ENCODE results near the gene PROX1.
A peak's percentile ranks its signal among the peaks of the same experiment; 100 is the strongest.

PROX1 gene

DNA sequence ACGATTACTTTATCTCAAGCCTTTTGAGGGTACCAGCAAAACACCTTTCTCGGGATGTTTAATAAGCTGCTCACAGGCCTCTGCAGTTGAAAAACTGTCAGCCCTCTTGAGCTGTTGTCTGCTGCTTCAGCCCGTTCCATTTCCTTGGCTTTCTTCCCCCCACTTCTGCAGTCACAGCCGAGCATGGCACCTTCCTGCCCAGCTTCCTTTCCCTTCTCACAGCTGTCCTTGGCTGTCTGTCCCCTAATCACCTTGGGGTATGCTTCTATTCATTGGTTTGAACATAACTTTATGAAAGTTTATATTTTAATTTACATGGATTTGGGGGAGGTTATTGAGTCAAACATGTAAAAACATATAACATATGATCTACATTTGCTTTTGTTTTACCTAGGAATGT is 6.9 kb upstream of the PROX1 start:
- no peak for DNase-seq (ENCODE audit: low spot score)

DNA sequence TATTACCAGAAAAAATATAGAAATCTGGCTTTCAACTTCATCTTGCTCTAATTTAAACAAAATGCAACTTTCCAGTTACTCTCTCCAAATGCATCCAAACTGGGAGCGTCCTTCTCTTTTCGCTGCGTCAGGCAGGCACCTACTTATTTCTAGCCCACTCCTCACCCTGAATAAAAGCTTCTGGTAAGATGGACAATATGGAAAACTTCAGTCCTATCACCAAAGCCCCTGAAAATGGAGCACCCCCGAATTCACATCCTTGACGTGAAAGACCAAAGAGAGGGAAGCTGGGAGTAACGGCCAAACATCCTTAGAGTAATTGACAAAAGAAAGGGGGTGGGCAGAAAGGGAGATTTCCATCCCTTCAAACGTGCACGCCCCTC is 5.5 kb upstream of the PROX1 start:
- DNase-seq (ENCODE audit: low spot score) = no peak

DNA sequence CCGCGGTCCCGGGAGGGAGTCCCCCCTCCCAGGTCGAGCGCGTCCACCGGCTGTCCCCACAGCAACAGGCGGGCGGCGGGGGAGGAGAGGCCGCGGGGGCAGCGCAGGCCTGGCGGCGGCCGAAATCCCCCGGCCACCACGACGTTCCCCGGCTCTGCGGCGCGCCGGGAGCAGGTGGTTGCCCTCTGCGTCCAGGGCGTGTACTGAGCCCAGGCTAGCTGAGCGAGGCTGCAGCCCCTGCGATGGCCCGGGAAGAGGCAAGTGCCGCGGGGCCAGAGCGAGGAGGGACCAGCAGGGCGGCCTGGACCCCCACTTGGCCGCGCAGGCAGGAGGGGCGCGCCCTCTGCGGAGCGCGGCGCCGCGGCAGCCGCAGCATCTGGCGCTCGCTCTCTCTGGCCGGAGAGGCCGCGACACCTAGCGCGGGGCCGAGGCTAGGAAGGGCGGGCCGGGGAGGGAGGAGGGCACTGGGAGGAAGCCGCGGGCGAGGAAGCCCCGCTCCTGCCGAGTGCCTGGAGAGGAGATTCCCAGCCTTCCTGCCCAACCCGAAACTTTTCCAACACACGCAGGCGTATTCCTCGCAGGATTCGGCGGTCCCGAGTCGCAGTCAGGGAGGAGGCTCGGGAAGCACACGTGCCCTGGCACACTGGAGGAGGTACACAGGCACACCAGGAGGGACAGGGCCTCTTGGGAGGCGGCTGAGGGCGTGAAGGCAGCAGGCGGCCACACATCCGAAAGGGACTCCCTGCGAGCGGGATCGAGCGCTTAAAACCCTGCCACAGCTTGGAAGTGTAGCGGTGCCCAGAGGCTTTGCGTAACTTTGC is 4.9 kb upstream of the PROX1 start:
- peak; percentile 83 for DNase-seq (ENCODE audit: low spot score)

DNA sequence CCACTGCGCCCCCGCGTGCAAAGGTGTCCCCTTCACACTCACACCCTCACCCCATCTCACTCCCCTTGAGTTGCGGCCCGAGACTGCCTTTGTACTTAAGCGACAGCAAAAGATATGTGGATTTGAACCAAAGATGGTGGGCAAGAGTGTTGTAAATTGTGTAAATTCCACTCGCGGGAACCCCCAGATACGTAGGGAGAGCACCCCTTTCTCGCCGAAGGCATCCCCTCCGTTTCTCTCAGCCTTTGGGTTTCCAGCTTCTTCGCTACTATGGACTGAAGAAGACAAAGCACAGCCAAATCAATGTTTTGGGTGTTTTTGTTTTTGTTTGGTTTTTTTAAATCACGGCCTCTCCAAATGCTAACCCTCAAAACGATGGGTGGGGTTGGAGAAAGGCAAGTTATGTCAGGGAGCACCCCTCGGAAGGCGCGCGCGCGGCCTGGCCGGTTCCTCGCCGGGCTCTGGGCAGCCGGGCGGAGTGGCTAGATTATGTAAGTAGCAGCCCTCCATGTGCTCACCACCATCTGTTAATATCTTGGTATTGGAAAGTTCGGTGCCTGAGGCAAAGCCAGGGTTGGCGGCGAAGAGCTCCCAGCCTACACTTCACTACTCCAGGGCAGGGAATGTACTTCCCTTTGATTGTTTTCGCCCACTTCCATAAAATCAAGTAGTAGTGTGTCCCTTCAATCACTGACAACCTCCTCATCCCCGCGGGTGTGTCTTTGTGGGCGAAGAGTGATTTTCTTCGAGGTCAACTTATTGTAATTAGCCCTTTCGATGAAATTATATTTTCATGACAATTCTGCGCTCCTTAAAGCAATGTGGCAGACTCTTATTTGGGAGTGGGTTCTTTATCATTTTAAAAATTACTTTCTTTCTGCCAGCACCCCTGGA is 4.0 kb upstream of the PROX1 start:
- DNase-seq (ENCODE audit: low spot score) = peak; percentile 22

DNA sequence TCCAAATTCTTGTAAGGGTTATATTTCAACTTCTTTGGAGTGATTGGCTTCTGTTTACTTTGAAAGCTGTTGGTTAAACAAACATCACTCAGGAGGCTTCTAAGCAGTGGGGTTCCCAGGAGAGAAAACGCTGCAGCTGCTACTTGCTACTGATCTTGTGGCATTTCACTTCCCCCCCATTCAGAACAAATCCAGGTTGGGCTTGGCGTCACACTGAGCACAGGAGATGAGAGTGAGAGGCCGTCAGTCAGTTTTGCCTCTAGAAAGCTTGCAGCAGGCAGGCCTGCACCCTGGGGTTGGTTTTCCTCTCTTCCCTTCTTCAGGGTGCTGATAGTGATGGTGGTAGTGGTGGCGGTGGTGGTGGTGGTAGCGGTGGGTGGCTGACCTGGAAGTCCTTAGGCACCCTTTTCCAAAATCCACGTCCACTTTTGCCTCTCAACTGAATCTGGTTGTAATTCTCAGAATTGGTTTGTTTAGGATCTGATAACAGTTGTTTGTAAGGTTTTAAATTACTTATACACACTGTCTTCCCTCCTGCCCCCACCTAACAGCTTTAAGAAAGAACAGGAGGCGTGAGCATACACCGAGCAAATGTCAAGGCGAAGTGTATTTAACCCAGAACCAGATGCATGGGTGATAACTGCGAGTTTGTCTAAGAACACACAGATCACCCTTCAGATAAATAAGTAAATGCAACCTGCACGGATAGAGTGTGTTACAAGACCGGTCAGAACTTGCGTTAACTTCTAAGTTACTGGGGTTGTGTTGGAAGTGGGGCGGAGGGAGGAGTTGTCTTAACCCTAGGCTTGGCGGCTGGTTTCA is 3.2 kb upstream of the PROX1 start:
- peak; percentile 62 for DNase-seq (ENCODE audit: low spot score)

DNA sequence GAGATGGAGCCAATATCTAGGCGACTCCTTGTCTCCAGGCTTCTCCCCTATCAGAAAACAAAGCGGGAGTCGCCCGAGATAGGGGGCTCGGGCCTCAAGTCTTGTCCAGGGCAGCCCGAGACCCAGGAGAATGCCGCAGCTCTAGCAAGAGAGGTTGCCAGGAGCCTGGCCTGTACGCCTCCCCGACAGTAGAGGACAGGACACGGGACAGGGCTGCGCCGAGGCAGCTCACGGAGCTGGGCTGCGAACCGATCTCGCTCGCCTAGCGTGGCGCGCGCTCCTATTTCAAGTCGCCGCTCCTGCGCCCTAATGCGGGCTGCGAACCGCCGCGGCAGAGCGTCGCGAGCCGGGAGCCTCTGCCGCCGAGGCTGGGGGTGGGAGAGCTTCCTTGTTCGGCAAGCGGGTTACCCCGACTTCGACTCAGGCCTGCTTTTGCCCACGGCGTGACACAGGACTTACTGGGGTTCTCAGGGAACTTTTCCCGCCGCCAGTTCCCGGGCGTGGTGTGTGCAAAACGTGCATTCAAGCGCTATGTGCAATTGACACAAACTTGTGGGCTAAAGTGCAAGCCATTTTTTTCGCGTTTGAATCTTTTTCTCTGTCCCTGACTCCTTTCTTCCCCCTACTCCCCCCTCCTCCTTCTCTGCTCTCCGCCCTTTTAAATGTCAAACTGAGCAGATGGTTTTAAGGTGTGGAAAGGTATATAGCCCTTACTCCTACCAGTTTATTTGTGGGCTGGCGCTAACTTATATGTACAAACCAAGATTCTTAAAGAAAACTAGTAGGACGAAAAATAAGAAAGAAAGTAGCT is 2.4 kb upstream of the PROX1 start:
- DNase-seq (ENCODE audit: low spot score) = peak; percentile 60

DNA sequence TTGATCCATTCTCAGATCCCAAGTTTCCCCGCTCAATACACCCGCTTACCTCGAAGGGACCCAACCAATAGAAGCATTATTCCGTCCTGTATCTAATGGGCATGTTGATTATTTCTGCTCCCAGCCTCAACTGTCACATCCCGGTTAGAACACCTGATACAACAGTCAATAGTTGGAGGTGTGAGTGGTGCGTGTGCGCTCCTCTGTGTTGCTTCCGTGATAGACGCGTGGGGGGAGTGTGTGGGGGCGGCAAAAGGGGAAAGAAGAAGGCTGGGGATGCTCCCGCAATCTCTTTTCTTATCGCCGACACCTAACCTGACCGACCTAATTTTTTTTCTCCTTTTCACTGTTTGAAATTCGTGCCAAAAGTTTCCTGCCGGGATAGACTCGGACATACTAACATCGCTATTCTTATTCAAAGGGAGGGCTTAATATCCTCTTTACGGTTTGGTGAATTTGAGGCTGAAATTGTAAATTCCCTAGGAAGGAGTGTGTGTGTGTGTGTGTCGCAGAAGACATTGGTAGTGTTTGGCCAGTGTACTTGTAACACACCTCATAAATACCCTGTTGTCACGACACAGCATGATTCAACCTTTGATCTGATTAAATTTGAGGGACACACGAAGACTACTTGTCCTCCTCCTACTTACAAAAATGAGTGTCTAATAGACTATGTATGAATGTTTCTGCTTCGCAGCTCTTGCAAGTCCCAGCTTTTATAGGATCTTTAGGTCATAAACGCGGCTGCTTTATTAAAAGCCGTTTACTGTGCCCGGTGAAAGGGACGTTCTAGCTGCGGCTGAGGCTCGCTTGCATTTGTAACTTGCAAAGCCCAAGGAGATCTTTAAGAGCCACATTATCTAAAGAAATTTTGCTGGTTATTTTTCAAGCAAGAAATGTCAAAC is 1.5 kb upstream of the PROX1 start:
- DNase-seq (ENCODE audit: low spot score) = peak; percentile 31

DNA sequence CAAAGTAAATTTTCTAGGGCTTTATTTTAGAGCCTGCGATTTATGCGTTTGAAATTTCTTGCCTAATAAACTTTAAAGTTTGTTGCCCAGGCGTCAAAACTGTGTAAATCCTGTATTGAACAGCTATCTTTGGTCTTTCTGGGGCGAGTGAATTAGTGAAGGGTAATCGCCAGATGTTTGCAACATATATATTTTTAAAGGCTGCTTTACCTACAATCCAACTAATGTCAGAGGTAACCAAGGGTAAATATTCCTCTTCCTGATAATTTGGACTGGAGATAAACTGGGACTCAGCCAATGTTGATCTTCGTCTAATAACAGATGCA is 885 bp upstream of the PROX1 start:
- peak; percentile 18 for DNase-seq (ENCODE audit: low spot score)

DNA sequence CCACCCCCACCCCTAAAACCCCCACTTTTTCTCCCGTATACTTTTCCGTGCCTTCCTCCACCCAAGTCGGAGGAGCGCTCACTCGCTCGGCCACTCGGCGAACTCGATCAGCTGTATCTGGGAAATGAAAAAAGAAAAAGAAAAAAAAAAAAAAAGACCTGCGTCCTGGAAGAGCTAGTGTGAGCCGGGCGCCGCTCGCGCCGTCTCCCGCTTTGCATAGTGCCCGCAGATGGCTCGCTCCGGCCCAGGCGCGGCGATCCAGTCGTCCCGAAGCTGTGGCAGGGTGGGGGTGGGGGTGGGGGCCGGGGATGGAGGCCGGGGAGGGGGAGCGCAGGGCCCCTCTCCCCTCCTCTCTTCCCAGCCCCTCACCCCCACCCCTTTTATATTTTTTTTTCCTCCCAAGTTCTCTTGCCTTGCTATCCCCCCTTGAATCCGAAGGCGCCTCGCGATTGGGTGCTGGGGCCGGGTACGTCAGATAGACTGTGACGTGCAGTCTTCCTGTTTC is 299 bp upstream of the PROX1 start:
- DNase-seq (ENCODE audit: low spot score) = peak; percentile 84

DNA sequence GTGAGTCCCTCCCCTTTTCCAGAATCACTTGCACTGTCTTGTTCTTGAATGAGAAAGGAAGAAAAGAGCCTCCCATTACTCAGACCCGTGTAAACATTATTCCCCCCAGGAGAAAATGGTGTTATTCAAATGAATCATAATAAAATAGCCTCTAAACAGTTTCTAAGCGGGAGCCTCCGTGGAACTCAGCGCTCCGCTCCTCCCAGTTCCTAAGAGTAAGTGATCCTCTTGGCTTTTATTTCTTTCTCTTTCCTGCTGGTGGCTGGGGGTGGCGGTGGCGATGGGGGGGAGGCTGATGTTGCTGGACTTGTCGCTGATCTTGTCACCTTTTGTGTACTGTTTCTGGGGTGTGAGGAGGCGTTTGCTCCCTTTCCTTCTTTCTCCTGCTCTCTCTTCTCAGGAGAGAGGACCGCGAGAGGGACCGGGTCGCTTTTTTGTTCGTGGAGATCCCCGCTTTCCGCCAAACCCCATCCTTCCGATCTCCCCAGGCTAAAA is 781 bp downstream of the PROX1 start:
- DNase-seq (ENCODE audit: low spot score) = no peak

DNA sequence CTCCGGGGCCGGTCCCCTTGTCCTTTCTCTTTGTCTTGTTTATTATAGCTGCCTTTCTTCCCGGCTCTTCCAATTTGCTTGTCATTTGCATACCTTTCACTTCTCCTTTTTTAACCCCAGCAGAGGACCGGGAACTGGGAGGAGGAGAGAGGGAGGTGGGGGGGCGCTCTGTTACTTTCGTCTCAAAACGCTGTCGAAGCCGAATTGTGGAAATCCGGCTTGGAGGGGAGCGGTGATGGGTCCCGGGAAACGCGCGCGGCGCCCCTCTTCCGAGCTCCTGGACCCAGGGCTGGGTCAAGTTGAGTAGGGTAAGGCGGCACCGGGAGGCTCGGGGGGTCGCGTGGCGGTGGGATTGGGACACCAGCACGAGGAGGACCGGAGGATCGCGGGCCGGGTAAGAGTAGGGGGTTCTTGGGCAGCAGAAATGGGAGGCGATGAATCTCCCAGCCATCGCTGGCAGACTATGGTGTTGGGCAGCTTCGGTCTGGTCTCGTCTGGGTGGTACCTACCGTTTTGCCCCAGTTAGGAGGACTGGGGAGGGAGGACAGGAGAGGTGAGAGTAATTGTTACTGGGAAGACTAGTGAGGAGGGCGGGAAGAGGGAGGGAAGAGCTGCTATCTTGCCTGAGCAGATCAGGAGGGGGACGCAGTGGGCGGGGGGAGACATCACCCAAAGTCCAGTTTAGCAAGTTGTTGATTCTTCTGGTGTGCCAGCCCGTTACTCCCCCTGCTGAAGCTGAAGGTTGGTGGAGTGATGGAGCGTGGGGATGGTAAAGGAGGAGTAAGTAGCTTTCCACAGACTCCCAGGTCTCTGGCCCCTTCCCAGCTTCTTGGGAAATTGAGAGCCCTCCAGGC is 1.5 kb downstream of the PROX1 start:
- DNase-seq (ENCODE audit: low spot score) = peak; percentile 22

DNA sequence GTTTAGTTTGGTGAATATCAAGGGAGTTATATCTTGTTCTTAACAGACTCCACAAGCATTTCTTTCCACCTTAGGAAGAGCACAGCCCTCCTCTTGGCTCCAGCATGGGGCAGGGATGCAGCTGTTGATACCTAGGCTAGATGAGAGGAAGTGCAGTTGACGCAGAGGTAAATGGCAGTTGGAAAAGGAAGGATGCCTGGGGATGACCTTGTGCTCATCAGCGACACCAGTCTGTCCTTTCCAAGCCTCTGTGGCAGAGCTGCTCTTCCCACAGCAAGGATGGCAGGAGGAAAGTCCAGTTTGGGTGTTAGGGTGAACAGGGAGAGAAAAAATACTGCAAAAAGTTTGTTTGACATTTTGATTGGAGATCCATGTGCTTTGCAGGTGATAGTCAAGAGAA is 6.2 kb downstream of the PROX1 start:
- no peak for DNase-seq (ENCODE audit: low spot score)

DNA sequence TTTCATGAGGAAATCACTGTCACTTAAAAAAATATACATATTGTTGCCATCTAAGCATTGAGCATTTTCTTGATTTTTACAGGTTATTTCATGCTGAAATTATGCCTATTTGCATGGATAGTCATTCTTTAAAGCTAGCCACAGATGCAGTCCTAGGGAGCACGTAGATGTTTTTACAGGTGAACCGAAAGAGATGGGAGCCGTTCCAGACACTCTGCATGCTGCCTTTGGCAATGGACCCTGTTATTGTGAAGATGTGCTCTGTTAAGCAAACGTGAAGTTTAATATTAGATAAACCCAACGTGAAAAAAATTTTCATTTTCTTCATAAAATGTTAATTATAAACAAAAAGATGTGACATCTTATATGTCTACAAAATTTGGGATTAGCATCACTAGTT is 7.1 kb downstream of the PROX1 start:
- no peak for DNase-seq (ENCODE audit: low spot score)

DNA sequence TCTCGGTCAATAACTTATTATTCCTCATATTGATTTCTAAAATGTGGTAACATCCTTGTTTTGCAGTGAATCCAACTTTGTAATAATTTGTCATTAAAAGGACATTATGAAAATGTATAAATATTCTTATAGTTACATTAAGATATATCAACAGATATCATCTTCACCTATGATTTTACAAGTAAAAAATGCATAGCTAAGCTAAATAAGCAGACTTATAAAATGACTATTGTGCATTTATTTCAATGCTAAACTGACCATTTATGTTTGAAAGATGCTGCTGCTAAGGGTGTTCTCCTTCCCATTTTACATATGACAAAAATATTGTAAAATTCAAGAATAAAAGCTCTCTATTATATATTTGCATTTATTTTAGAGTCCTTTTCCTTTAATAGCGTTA is 7.8 kb downstream of the PROX1 start:
- no peak for DNase-seq (ENCODE audit: low spot score)

DNA sequence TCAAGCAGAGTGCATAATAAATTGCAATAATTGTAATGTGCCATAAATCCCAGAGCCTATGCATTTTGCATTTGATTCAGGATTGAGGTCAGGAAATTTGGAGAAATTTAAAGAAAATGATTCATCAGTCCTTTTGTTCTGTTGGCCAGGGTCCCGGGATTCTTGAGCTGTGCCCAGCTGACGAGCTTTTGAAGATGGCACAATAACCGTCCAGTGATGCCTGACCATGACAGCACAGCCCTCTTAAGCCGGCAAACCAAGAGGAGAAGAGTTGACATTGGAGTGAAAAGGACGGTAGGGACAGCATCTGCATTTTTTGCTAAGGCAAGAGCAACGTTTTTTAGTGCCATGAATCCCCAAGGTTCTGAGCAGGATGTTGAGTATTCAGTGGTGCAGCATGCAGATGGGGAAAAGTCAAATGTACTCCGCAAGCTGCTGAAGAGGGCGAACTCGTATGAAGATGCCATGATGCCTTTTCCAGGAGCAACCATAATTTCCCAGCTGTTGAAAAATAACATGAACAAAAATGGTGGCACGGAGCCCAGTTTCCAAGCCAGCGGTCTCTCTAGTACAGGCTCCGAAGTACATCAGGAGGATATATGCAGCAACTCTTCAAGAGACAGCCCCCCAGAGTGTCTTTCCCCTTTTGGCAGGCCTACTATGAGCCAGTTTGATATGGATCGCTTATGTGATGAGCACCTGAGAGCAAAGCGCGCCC is 8.7 kb downstream of the PROX1 start:
- DNase-seq (ENCODE audit: low spot score) = no peak

DNA sequence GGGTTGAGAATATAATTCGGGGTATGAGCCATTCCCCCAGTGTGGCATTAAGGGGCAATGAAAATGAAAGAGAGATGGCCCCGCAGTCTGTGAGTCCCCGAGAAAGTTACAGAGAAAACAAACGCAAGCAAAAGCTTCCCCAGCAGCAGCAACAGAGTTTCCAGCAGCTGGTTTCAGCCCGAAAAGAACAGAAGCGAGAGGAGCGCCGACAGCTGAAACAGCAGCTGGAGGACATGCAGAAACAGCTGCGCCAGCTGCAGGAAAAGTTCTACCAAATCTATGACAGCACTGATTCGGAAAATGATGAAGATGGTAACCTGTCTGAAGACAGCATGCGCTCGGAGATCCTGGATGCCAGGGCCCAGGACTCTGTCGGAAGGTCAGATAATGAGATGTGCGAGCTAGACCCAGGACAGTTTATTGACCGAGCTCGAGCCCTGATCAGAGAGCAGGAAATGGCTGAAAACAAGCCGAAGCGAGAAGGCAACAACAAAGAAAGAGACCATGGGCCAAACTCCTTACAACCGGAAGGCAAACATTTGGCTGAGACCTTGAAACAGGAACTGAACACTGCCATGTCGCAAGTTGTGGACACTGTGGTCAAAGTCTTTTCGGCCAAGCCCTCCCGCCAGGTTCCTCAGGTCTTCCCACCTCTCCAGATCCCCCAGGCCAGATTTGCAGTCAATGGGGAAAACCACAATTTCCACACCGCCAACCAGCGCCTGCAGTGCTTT is 9.4 kb downstream of the PROX1 start:
- no peak for DNase-seq (ENCODE audit: low spot score)

DNA sequence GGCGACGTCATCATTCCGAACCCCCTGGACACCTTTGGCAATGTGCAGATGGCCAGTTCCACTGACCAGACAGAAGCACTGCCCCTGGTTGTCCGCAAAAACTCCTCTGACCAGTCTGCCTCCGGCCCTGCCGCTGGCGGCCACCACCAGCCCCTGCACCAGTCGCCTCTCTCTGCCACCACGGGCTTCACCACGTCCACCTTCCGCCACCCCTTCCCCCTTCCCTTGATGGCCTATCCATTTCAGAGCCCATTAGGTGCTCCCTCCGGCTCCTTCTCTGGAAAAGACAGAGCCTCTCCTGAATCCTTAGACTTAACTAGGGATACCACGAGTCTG is 10.0 kb downstream of the PROX1 start:
- no peak for DNase-seq (ENCODE audit: low spot score)

DNA sequence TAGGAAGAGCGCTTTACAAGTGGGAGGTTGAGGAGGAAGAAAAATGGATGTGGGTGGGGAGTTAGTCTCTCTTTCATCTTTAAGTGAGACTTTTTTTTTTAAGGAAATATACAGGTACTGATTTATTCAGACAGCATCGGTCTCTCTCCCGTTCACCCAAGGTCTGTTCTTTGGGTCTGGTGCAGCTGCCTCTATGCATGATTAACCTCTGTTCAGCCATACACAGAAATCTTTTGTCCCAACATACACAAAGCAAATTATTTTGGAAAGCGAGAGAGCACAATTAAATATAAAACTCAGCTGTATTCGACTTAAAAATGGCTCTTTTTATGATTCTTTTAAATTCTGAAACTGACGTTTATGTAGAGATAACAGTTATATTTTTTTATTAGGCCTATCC is 11.0 kb downstream of the PROX1 start:
- DNase-seq (ENCODE audit: low spot score) = no peak
